ENCODE measurements around the gene TM4SF20.

The TM4SF20 gene

GRCh38 chr2:227402959-227403358 lies 23.9 kb upstream of the TM4SF20 start:
- no peak overlapping the region for H3K27ac ChIP-seq
- peaks cover 23 to 32% of the 10 kb centered on the region in 2 experiments for H3K4me1 ChIP-seq (ENCODE audit: control insufficient read depth in 1 of 2, insufficient read depth in 1 of 2, low read depth in 1 of 2, low read length in 1 of 2)
- no peaks in the 10 kb centered on the region for H3K9me3 ChIP-seq
- H3K4me3 ChIP-seq (ENCODE audit: low read depth in 1 of 2, low read length in 1 of 2), result no peak overlapping the region
- H3K27me3 ChIP-seq, result peaks cover 5% of the 10 kb centered on the region
- no peaks in the 10 kb centered on the region for H3K36me3 ChIP-seq
- no peak for TF ChIP-seq CTCF (IDR thresholded peaks at IDR 0.05)

- Histone ChIP-seq H3K27ac (no peak overlapping the region), H3K4me3 (ENCODE audit: low read depth in 1 of 2, low read length in 1 of 2) (no peak overlapping the region), H3K27me3 (peaks cover 5% of the 10 kb centered on the region), H3K36me3 (no peaks in the 10 kb centered on the region), H3K9me3 (no peaks in the 10 kb centered on the region), H3K4me1 (ENCODE audit: control insufficient read depth in 1 of 2, insufficient read depth in 1 of 2, low read depth in 1 of 2, low read length in 1 of 2) (peaks cover 23 to 32% of the 10 kb centered on the region in 2 experiments)
- TF ChIP-seq CTCF (IDR thresholded peaks at IDR 0.05), result no peak
Measured at GRCh38 chr2:227402321-227402720, 23.2 kb upstream of the TM4SF20 start.

- H3K4me3 ChIP-seq (ENCODE audit: low read depth in 1 of 2, low read length in 1 of 2), result no peak overlapping the region
- no peak for TF ChIP-seq CTCF (IDR thresholded peaks at IDR 0.05)
- H3K9me3 ChIP-seq, result no peaks in the 10 kb centered on the region
- H3K4me1 ChIP-seq (ENCODE audit: control insufficient read depth in 1 of 2, insufficient read depth in 1 of 2, low read depth in 1 of 2, low read length in 1 of 2), result peaks cover 16 to 27% of the 10 kb centered on the region in 2 experiments
- H3K36me3 ChIP-seq, result no peaks in the 10 kb centered on the region
- H3K27me3 ChIP-seq, result peaks cover 5% of the 10 kb centered on the region
- no peak overlapping the region for H3K27ac ChIP-seq
Measured at GRCh38 chr2:227401550-227401949, 22.4 kb upstream of the TM4SF20 start.

- H3K36me3 ChIP-seq, result no peaks in the 10 kb centered on the region
- TF ChIP-seq CTCF (IDR thresholded peaks at IDR 0.05), result no peak
Measured at GRCh38 chr2:227398684-227399670, 19.9 kb upstream of the TM4SF20 start.

GRCh38 chr2:227397562-227397961 lies 18.5 kb upstream of the TM4SF20 start:
- Histone ChIP-seq H3K4me3 (ENCODE audit: low read depth in 1 of 2, low read length in 1 of 2) (no peak overlapping the region), H3K9me3 (no peaks in the 10 kb centered on the region), H3K27me3 (peaks cover 2% of the 10 kb centered on the region), H3K27ac (peak overlapping the region; percentile 40), H3K36me3 (no peaks in the 10 kb centered on the region), H3K4me1 (ENCODE audit: control insufficient read depth in 1 of 2, insufficient read depth in 1 of 2, low read depth in 1 of 2, low read length in 1 of 2) (peaks cover 9 to 18% of the 10 kb centered on the region in 2 experiments)
- TF ChIP-seq CTCF (IDR thresholded peaks at IDR 0.05), result no peak

More at GRCh38 chr2:227398684-227399670, 19.9 kb upstream of the TM4SF20 start:
- H3K4me1 ChIP-seq (ENCODE audit: control insufficient read depth in 1 of 2, insufficient read depth in 1 of 2, low read depth in 1 of 2, low read length in 1 of 2), result peaks cover 9 to 18% of the 10 kb centered on the region in 2 experiments
- H3K27ac ChIP-seq, result peak overlapping the region; percentile 4
- peaks cover 5% of the 10 kb centered on the region for H3K27me3 ChIP-seq
- no peak overlapping the region for H3K4me3 ChIP-seq (ENCODE audit: low read depth in 1 of 2, low read length in 1 of 2)
- H3K9me3 ChIP-seq, result no peaks in the 10 kb centered on the region

All from neutrophil (primary cell).